Right hindlimb (tissue), 1 donor: ENCODE results near the gene RHBG.

Experiments
- DNase-seq: peaks from one replicate; pipeline ENCODE4 v3.0.0-alpha.2; 2018

Gene RHBG

GRCh38 chr1:156429313-156430060 lies 60.5 kb downstream of the RHBG start:
- no peak for DNase-seq

DNA sequence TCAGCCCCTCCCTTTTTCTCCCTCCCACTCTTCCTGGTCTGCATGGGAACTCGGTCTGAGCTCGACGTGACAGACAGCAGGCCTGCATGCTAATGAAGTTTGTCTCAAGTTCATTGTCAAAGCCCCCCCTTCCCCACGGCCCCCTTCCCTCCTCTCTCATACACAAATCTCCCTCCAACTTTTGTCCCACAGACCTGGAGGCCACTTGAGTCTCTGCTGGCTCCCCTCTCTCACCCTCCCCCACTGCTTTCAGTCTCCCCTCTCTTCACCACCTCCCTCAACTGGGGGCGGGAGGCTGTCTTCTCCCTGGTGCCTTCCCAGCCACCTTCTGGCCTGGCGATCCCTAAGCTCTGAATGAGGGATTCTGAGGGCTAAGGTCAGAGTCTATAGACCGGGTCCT lies 61.3 kb downstream of the RHBG start:
- DNase-seq: no peak

DNA sequence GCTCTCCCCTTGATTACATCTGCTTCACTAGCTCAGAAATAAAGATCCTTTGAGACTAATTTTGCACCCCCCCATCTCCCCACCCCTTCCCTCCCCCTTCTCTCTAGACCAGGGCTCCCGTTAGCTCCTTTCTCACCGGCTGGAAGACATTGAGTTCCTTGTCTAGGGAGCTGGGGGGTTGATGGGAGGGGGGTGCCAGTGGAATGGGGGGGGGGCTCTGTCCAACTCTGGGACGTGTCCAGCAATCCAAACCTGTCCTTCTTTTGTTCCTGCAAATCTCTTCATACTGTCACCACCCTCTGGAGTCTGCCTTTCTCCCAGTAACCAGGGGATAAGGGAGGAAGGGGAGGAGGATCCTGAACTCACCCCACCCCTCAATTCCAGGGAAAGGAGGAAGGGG lies 61.9 kb downstream of the RHBG start:
- DNase-seq: no peak

- DNase-seq: no peak
These were observed 62.4 kb downstream of the RHBG start for GRCh38 chr1:156431366-156431765.

- no peak for DNase-seq
These were observed 63.0 kb downstream of the RHBG start for GRCh38 chr1:156431769-156432668.

DNA sequence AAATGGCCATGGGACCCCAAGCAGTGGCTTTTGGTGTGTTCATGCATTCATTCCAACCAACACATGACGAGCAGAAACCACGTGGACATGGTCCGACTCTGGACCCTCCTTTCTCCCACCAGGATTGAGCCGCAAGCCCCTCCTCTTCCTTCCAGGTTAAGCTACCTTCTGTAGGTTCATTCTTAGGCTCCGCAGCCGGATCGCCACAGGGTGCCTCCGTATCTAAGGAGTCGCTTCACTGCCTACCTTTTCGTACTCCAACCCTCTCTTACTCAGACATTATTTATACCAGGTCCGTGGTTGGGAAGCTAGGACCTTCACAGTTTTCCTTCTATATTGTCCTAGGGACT lies 63.6 kb downstream of the RHBG start:
- no peak for DNase-seq

GRCh38 chr1:156433032-156433431 lies 64.0 kb downstream of the RHBG start:
- DNase-seq: no peak

GRCh38 chr1:156433602-156434001 lies 64.6 kb downstream of the RHBG start:
- no peak for DNase-seq
